Chondrocyte (in vitro differentiated cells): ENCODE measurements around the gene C1QBP. TPM values are rescaled to one million over a fixed set of nuclear protein-coding genes. Genes with fewer than 3 reads are reported as not detected.

Experiments used
- DNase-seq: peaks from one replicate; pipeline ENCODE4 v3.0.0; 2021; ENCODE audit warnings: mixed read lengths, low spot score
- H3K27ac Mint-ChIP-seq: one replicate; pipeline ENCODE4 v1.8.0; 2021; ENCODE audit warnings: mild to moderate bottlenecking, moderate library complexity, mixed read lengths; ENCODE audit not compliant: unreplicated experiment
- H3K27me3 Mint-ChIP-seq: 2 replicates; pipeline ENCODE4 v1.8.0; 2021; ENCODE audit warnings: low read depth, mixed read lengths
- H3K36me3 Mint-ChIP-seq: 2 replicates; pipeline ENCODE4 v1.8.0; 2021; ENCODE audit warnings: low read depth, mixed read lengths
- H3K4me1 Mint-ChIP-seq: 2 replicates; pipeline ENCODE4 v1.8.0; 2021; ENCODE audit warnings: low read depth, mild to moderate bottlenecking, mixed read lengths
- H3K4me3 Mint-ChIP-seq: one replicate; pipeline ENCODE4 v1.8.0; 2021; ENCODE audit warnings: mild to moderate bottlenecking, moderate library complexity, mixed read lengths; ENCODE audit not compliant: unreplicated experiment
- H3K9me3 Mint-ChIP-seq: 2 replicates; pipeline ENCODE4 v1.8.0; 2021; ENCODE audit warnings: low read depth, mixed read lengths
- total RNA-seq: library from RNA; stranded (reverse); gene quantifications from 3 replicates; pipeline ENCODE4 v1.2.1, GENCODE V29; 2021
- TF ChIP-seq, protein P1 (sequence below): fragments of 200-600 bp; sonication (generic); IDR thresholded peaks from 2 replicates; pipeline ENCODE4 v1.5.0; 2021; ENCODE audit warnings: antibody characterized with exemption, mild to moderate bottlenecking, moderate library complexity

C1QBP gene
- total RNA-seq, 1 donor from 2014 or later: 71.3 TPM

DNA sequence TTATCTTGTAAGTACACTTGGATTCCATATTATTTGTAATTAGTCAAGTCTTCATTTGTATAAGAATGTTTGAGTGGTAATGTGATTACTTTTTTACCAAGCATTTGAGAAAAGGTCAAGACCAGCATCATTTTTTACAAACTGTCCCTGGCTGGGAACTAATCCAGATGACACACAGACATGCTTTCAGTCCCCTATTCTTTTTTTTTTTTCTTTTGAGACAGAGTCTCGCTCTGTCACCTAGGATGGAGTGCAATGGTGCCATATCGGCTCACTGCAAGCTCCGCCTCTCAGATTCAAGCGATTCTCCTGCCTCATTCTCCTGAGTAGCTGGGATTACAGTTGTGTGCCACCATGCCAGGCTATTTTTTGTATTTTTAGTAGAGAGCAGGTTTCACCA, 42.5 kb upstream of the C1QBP start:
- H3K36me3 Mint-ChIP-seq: peaks cover 34% of the 10 kb centered on the region

DNA sequence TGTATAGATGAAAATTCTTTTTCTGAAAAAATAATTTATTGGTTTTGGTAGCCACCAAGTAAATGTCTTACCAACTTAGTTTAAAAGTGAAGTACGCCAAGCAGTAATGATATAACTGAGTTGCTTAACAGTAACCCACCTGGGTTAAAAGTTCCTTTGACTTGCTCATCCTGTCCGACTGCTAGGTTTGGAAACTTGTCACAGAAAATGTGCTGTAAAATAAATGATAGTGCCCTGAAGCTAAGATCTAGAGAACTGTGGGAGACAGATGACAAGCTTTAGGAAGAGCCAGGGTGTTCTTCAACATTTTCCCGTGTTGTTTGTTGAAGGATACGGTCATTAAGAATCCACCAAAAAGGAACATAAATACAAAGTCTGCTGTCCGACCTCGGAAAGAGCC, 42.0 kb upstream of the C1QBP start:
- Mint-ChIP-seq H3K36me3 (peaks cover 34% of the 10 kb centered on the region), H3K27ac (no peak overlapping the region), H3K27me3 (no peaks in the 10 kb centered on the region), H3K9me3 (no peaks in the 10 kb centered on the region), H3K4me1 (peaks cover 26% of the 10 kb centered on the region), H3K4me3 (no peak overlapping the region)
- TF ChIP-seq, protein P1, sequence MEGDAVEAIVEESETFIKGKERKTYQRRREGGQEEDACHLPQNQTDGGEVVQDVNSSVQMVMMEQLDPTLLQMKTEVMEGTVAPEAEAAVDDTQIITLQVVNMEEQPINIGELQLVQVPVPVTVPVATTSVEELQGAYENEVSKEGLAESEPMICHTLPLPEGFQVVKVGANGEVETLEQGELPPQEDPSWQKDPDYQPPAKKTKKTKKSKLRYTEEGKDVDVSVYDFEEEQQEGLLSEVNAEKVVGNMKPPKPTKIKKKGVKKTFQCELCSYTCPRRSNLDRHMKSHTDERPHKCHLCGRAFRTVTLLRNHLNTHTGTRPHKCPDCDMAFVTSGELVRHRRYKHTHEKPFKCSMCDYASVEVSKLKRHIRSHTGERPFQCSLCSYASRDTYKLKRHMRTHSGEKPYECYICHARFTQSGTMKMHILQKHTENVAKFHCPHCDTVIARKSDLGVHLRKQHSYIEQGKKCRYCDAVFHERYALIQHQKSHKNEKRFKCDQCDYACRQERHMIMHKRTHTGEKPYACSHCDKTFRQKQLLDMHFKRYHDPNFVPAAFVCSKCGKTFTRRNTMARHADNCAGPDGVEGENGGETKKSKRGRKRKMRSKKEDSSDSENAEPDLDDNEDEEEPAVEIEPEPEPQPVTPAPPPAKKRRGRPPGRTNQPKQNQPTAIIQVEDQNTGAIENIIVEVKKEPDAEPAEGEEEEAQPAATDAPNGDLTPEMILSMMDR: no peak
- DNase-seq: no peak

More for the DNA sequence above, 42.5 kb upstream of the C1QBP start:
- no peaks in the 10 kb centered on the region for H3K9me3 Mint-ChIP-seq
- H3K27ac Mint-ChIP-seq: no peak overlapping the region
- H3K4me1 Mint-ChIP-seq: peaks cover 26% of the 10 kb centered on the region
- H3K4me3 Mint-ChIP-seq: no peak overlapping the region
- TF ChIP-seq, protein P1: no peak
- no peak for DNase-seq
- H3K27me3 Mint-ChIP-seq: no peaks in the 10 kb centered on the region

DNA sequence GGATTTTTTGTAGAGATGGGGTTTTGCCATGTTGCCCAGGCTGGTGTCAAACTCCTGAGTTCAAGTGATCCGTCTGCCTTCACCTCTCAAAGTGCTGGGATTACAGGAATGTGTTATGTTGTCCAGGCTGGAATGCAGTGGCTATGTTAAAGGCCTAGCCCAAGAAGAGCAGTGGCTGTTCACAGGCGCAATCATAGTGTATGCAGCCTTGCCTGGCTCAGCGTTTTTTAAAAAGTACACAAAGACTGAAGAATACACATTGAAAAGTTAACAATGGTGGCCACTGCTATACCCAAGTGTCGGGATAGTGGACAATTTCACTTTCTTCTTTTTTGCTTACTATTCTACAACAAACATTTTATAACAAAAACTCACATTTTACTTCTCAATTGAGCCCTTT, 40.0 kb upstream of the C1QBP start:
- no peak for DNase-seq
- no peaks in the 10 kb centered on the region for H3K9me3 Mint-ChIP-seq
- peaks cover 7% of the 10 kb centered on the region for H3K4me1 Mint-ChIP-seq
- TF ChIP-seq, protein P1: no peak
- H3K27ac Mint-ChIP-seq: no peak overlapping the region
- H3K4me3 Mint-ChIP-seq: no peak overlapping the region
- peaks cover 40% of the 10 kb centered on the region for H3K36me3 Mint-ChIP-seq
- H3K27me3 Mint-ChIP-seq: no peaks in the 10 kb centered on the region

DNA sequence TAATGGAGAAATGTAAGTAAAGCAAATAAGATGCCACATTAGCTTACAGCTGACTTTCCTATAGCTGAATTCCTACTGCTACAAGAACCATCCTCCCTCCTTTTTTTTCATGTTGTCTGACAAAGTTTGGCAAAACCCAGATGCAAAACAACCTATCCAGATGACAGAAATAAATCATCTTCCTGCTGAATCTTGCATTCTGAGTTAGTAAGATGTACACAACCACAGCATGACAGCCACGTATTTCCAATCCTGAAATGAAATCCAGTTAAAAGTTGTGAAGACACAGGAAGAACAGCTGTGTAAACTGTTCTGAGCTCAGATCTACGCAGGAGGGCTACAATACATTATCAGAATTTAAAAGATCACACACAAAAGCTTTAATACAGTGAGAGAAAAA, 35.0 kb upstream of the C1QBP start:
- TF ChIP-seq, protein P1: no peak
- no peak for DNase-seq
- Mint-ChIP-seq H3K4me1 (peaks cover 3% of the 10 kb centered on the region), H3K27me3 (no peaks in the 10 kb centered on the region), H3K27ac (no peak overlapping the region), H3K36me3 (peaks cover 28% of the 10 kb centered on the region), H3K4me3 (no peak overlapping the region), H3K9me3 (no peaks in the 10 kb centered on the region)

DNA sequence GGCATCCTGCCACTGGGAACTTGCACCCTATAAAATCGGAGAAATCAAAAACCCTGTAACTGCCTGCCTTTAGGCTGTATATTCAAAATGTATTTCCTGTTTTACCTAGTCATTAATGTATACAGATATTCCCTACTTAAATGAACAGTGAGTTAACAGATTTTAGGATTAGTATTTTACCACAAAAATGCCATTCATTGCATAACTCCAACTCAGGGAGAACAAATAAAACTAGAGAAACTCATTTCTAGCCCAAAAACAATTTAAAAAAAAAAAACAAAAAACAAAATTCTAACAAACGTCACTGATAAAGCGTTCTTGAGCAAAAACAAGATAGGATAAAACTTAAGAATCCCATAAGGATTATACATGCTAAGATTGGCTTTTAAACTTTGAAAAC, 33.6 kb upstream of the C1QBP start:
- TF ChIP-seq, protein P1: no peak
- Mint-ChIP-seq H3K4me1 (peaks cover 10% of the 10 kb centered on the region), H3K4me3 (no peak overlapping the region), H3K9me3 (no peaks in the 10 kb centered on the region), H3K36me3 (peaks cover 17% of the 10 kb centered on the region), H3K27ac (no peak overlapping the region), H3K27me3 (no peaks in the 10 kb centered on the region)
- DNase-seq: no peak
